AG09319 (cell line): ENCODE results near the gene OR4C45.

Experiments
- DNase-seq: peaks from one replicate; pipeline ENCODE4 v3.0.0-alpha.2; 2010; ENCODE audit warnings: low read depth; ENCODE audit errors: extremely low read depth
- CTCF ChIP-seq: IDR thresholded peaks from 2 replicates; pipeline ENCODE4 v1.5.1; 2011; ENCODE audit warnings: low read depth, mild to moderate bottlenecking, inconsistent platforms, low read length, moderate library complexity

Gene OR4C45

DNA sequence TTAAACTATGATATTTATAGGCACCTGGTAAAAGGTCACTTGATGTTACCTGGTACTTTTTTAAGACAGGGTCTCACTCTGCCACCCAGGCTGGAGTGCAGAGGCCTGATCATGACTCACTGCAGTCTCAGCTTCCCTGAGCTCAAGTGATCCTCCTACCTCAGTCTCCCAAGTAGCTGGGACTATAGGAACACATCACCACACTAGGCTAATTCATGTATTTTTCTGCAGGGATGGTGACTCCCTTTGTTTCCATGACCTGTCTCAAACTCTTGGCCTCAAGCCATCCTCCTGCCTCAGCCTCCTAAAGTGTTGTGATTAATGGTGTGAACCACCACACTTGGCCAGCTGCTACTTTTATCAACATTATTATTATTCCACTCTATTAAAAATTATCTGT is 47.6 kb downstream of the OR4C45 start:
- no peak for DNase-seq
- TF ChIP-seq CTCF, result no peak
